T follicular helper cell (primary cell): ENCODE measurements around the gene ARL8B.

ENCODE experiments used
- DNase-seq: peaks from one replicate; pipeline ENCODE4 v3.0.0-alpha.2; 2020; ENCODE audit warnings: low read depth

The ARL8B gene

DNA sequence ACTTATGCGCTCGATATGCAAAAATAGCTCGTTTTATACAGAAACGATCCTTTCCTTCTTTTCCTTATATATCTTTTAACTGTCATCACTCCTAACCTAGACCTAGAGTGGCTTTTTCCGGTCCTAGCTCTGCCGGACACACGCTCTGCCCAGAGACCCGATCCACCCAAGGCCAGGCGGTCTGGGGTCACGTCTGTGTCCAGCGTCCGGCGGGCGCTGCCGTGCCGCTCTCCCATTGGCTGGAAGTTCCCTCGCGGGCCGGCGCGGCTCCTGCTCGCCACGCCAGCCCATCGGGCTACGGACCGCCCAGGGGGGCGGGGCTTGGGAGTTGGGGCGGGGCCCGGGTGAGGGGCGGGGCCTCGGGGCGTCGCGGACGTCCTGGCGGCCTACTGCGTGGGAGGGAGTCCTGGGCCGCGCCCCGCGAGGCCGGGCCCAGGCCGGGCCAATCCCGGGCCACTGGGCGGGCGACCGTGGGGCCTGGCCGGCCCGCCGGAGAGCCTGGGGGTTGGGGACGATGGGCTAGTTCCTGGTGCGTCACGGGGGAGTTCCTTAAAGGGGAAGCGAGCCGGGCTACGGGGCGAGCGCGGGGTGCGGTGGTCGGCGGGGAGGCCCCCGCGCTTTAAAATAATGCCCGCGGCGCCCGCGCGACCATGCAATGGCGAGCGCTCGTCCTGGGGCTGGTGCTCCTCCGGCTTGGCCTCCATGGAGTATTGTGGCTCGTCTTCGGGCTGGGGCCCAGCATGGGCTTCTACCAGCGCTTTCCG is 65.2 kb downstream of the ARL8B start, which contains the start of gene EDEM1:
TSS of gene EDEM1 (plus strand) at position 552 of the 764 bp plus-strand sequence. CDS start at position 651, 99 bp downstream.
- peak; percentile 88 for DNase-seq

DNA sequence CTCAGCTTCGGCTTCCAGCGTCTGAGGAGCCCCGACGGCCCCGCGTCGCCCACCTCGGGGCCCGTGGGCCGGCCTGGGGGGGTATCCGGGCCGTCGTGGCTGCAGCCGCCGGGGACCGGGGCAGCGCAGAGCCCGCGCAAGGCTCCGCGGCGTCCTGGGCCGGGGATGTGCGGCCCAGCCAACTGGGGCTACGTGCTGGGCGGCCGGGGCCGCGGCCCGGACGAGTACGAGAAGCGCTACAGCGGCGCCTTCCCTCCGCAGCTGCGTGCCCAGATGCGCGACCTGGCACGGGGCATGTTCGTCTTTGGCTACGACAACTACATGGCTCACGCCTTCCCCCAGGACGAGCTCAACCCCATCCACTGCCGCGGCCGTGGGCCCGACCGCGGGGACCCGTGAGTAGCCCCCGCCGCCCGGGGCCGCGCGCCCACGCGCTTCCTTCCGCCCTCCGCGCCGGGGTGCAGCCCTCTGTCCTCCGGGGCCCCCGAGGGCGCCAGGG is 65.9 kb downstream of the ARL8B start:
- peak; percentile 30 for DNase-seq

DNA sequence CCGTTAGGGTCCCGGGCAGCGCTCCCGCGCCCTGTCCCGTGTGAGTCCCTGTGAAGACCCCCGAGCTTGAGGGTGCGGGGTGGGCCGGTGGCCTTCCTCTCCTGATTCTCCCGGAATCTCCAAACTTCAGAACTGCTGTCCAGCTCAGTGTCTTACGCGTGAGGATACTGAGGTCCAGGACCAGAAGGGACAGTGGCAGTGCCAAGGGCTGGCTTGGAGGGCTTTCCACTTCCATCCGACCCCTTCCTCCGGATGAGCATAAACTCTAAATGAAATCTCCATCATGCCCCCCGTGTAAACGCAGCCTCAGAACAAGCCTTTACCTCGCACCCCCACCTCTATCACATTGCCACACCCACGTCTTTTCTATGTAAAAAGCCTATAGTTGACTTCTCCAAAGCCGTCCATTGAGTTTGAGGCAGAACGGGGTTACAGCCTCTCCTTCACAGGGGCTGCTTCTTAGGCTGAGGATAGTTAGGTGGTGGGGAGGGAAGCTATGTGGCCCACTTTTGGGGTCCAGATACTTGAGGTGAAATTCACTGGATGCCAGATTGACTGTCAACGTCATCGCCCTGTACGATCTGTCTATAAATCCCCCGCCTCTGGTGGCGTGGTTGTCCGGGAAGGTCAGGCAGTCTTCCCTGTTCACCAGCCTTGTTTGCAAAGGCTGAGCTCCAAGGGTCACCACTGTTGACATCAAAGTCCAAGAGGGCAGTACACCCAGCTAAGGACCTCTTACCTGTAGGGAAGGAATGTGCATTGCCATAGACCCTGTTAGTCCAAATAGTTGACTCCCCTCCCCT is 66.5 kb downstream of the ARL8B start:
- peak; percentile 49 for DNase-seq

DNA sequence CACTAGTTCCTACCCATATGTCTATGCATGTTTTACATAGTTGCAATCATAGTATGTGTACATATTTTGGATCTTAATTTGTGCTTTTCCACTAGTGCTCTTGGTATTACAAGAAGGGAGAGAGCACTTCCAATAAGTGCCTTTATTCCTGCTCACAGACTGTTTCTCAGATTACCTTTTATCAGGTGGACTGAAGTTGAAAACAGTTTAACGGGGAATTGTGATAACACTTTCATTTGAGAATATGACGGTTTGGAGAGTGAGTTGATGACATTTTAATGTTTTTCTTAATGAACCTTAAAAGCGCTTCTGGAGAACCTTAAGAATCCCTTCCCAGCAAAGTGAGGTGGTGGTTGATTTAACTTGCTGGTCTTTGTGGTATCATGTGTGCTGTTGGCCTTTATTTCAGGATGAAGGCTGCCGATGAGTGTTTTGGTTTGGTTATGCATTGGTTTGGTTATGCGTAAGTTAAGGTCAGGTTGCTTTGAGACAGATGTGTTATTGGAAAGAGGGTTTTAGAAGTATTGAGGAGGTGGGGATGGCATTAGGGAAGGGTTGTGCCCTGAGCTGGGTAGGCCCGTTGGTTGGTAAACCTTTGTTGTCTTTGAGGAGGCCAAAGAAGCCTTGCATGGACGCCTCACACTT is 68.2 kb downstream of the ARL8B start:
- DNase-seq = no peak

DNA sequence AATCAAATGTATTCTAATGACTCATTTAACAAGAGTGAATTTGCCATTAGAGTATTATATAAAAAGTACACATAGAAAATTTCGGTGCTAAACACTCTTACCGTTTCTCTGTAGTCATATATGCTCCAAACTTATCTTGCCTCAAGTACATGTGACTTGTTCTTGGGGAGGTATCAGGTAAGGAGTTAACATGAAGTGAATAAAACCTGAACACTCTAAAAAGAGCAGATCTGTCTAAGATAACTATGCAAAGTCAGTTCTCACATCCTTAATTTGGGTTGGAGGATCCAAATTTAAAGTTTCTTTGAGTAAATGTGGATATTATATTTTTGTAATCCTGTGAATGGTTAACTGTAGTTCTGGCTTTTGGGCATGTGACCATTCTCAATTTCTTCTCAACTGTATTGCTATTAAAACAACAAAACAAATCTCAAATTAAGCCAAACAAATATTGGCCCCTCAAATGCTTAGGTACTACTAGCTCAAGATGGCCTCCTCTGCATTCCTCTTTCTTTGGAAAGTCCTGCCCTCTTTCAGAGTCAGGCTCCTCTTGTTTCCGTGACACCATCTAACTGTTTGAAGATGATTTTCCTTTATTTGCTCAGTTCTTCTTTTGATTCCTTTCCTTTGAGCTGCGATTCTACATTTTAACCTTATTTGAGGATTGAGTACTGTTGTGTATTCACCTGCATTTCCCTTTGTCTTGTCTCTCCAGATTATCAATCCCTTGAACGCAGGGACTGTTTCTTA is 69.6 kb downstream of the ARL8B start:
- DNase-seq = no peak

DNA sequence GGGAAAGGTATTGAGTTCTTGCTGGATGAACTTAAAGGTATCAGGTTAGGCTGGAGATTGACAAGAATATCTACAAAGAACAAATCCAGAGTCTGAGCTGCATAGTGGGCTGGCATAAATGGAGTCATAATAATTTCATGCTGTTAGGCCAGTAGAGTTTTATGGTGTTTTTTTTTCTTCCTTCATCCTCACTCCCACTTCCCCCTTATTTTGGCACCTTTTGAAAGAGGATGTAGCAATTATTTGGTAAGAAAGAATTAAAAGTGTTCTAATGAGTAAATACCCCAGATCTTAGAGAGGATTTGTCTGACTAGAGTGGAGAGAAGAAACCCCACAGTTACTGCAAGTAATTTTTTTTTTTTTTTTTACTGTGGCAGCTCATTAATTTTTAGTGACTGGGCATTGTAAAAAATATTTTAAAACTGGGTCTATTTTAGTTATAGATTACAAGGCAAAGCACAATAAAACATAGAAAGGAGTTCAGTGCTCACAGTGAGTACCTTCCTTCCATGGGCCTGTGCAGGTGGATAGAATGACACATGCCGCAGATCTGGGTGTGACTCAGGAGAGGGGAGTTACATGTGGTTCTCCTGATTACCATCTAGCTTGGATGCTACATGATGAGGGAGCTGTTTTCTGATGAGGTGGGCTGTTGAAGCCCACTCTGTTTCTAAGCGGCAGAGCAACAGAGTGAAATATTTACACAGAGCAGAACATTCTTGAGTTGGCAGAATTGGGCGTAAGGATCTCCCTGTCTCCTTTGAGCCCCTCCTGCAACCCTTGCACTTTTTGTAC is 70.7 kb downstream of the ARL8B start:
- DNase-seq = no peak

DNA sequence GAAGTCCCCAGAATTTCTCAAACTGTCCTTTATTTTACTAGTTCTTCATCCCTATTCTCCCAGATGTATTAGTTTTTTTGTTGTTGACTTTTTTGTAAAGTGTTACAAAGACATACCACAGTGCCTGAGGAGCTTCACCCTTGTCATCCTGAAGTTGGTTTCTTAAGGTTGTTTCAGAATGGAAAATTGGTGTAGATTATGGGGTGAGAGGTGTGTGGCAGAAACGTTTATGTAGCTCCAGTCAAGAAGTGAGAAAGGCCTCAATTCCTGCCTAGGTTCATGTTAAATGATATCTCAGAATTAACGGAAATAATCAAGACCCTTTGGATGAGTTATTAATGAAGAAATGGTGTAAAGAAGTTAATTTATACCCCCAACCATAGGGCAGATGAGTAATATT is 72.2 kb downstream of the ARL8B start:
- no peak for DNase-seq

DNA sequence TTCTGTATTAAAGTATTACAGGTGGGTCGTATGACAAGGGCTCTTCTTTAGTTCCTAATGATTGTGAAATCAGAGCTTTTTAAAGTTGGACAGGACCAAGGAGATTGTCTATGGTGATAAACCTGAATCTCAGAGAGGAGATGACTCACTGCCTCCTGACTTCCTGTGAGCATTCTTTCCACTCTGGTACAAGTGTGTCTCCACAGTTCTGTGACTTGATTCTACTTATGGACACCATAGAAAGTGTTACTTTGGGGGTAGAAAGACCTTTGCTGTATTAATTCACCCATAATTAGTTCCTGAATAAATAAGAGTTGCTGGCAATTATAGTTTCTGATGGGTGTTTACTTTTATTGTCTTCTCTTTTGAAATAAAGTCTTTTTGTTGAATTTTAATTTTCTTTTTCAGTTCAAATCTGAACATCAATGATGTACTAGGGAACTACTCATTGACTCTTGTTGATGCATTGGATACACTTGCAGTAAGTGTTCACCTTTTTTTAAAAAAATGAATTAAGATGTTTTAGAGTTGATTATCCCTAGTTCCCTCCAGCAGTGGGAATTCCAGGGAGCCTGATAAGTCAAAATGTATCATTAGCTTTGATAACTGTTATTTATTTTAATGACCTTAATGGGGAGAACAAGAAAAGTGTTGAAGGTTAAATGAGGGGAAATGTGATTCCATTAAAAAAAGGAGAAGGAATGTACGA is 72.9 kb downstream of the ARL8B start:
- DNase-seq = peak; percentile 55

DNA sequence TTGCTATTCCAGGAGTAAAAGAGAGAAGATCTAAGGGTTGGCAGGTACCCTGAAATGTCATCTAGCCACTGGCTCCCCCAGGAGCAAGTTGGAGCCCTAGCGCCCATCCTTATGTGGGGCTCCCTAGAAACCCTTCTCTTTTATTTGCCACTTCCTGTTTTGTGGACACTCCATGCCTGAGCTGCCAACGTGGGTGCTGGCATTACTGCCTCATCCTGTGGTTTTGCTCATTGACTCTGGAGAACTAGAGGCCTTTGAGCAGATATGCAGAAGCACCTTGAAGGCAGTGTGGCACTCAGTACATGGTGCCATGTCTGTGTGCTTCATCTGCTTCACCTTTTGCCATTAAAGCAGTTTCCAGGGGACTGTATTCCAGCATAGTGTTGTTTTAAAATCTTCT is 73.5 kb downstream of the ARL8B start:
- no peak for DNase-seq

DNA sequence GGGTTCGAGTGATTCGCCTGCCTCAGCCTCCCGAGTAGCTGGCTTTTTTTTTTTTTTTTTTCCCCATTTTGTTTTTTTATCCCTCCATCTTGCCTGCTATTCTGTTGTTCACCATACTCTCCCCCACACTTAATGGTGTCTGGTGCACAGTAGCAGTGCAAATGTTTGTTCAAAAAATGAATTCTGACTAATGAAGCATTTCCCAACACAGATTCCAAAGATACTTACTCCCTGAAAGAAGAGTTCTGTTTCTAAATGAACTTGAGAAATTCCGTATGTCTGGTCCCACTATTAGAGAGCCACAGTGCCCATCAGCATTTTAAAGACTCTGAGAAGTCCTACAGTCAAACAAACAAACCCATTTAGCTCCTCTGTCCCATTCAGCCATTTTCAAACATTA is 74.9 kb downstream of the ARL8B start:
- no peak for DNase-seq

DNA sequence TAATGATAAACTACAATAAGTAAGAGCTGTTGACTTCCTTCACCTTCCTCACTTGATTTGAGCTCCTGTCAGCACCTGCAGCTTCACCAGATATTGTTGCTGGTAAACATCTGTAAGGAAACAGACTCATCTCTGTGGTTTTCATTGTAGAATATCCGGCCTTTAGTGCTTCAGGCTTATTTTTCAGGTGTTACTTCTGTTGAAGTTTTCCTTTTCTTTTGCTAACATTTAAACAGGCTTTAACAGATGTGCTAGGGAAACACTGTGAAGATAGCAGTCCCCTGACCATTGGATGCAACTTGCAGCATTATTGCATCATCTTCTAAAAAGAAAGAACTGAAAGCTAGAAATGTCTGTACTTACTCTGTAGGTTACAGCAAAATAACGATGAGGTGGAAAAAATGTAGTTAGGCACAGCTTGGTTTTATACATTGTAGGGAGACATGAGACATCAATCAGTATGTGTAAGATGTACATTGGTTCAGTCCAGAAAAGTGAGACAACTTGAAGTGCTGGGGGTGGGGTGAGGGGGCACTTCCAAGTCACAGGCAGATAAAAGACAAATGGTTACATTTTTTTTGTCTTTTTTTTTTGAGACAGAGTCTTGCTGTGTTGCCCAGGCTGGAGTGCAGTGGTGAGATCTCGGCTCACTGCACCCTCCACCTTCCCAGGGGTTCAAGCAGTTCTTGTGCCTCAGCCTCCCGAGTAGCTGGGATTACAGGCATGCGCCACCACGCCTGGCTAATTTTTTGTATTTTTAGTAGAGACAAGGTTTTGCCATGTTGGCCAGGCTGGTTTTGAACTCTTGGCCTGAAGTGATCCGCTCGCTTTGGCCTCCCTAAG is 75.6 kb downstream of the ARL8B start:
- DNase-seq = peak; percentile 40

DNA sequence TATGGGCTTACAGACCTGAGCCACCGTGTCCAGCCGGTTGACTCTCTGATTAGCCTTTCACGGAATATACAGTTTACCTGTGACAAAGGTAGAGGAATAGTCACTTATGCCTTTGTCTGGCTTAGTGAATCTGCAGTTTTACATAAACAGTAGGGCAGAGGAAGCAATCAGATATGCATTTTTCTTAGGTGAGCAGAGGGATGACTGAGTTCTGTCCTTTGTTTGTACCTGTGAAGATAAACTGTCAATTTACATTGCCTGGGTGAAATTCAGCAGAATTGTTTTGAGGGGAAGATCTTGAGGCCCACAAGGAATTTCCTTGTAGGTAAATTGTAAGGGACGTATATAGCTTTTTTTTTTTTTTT is 76.2 kb downstream of the ARL8B start:
- DNase-seq = no peak

DNA sequence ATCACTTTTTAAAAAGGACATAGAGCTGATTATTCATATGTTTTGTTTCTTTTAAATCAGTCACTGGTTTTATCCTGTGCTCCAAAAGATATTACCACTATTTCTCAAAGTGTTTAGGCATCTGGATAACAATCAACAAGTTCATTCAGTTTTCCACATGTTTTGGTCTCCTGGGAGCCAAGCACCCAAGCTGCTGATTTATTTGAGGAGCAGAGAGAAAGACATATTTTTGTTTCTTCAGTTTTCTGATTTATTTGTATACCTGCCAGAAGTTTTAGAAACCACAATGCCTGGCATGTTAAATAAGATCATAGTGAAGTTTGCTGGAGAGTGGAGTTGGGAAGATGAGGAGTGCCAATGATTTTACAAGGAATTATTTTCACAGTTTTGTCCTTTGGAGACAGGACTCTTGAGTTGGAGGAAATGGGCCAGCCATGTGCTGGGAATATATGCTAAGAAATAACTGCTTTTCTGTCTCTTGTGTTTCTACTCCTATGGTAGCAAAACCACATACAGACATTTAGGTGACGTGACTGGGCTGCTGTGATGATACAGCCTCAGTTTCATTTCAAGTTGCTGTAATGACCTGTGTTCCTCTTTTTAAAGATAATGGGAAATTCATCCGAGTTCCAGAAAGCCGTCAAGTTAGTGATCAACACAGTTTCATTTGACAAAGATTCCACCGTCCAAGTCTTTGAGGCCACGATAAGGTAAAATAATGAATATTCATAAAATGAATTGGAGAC is 77.1 kb downstream of the ARL8B start:
- no peak for DNase-seq

DNA sequence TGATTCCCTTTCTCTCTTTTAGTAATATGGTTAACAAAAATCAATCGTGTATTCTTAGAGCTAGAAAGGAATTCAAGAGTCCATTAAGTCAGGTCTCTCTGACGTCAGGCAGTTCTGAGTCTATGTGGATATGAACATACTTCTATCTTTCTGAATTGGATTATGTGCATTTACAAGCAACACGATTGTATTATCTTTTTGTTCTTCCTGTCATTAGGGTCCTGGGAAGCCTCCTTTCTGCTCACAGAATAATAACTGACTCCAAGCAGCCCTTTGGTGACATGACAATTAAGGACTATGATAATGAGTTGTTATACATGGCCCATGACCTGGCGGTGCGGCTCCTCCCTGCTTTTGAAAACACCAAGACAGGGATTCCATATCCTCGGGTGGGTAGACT is 79.4 kb downstream of the ARL8B start:
- DNase-seq = no peak

DNA sequence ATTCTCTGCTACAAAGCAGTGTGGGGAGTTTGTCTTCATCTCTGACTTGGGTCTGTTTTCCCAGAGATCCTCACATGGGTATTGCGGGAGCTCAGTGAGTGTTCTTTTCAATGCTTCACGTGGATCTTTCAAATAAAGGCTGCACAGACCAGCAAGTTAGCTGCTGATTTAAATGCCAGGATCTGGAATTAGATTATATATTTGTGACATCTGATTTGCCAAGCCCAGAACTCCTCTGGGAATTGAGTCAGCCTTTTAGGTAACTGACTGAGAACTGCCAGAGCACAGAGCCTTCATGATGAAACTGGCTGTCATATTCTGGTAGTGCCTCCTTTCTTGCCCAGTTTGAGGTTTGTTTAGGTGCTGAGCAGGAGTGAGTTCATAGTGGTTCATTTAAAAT is 80.1 kb downstream of the ARL8B start:
- DNase-seq = no peak

DNA sequence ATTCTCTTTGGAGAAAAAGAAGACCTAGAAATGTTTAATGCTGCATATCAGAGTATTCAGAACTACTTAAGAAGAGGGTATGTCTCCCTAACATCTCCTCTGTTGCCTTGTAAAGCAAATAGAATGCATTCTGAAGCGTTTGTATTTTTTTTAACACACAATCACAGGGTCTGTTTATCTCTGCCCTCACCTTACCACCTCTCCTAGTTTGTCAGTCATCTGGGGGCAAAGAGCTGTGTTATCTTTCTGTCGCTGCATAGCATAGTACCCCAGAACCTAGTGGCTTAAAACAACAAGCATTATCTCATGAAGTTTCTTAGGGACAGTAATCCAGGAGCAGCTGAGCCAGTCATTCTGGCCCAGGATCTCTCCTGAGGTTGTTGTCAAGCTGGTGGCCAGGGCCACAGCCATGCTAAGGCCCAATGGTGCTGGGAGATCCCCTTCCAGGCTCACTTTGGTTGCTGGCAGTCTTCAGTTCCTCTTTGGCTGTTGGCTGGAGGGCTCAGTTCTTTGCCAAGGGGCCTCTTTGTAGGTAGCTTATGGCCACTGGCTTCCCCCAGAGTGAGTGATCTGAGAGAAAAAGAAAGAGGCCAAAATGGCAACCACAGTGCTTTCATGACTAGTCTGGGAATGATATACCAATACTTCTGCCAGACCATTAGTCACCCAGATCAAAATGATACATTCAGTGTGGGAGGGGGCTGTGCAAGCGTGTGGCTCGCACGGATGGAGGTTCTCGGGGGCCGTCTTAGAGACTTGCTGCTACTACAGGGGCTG is 83.3 kb downstream of the ARL8B start:
- DNase-seq = no peak

DNA sequence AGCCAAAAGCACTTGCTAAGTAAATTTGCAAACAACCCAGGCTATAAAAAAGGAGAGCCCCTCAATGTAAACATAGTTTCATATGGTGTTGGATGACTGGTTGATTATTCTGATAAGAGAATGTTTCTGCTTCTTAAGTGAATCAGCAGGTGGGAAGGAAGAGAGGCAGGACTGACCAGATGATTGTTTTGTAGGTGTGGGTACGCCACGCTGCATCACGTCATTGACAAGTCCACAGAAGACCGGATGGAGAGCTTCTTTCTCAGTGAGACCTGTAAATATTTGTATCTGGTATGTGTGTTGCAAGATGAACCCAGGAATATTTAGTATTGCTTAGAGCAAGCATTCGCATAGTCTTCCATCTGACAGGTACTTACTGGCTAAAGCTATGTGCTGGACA is 88.8 kb downstream of the ARL8B start:
- no peak for DNase-seq
